Stimulated activated CD8-positive, alpha-beta memory T cell treated with anti-CD3 and anti-CD28 coated beads, Interleukin-12 subunit alpha, Interleukin-12 subunit beta, amount 100 ng/mL, for 4 hours (primary cell): ENCODE measurements around the gene STAT1.

Experiments used
- DNase-seq: peaks from one replicate; pipeline ENCODE4 v3.0.0-alpha.2; 2020; ENCODE audit warnings: low read depth

Gene STAT1

GRCh38 chr2:190959911-190960788 is 53.8 kb downstream of the STAT1 start:
- DNase-seq, result no peak

- no peak for DNase-seq
Observed at GRCh38 chr2:190953257-190953656, 60.7 kb downstream of the STAT1 start.

GRCh38 chr2:190950566-190950991 is 63.4 kb downstream of the STAT1 start:
- DNase-seq, result no peak

GRCh38 chr2:190948671-190949070 is 65.3 kb downstream of the STAT1 start:
- no peak for DNase-seq

GRCh38 chr2:190947711-190948251 is 66.2 kb downstream of the STAT1 start:
- no peak for DNase-seq

- no peak for DNase-seq
Observed at GRCh38 chr2:190947141-190947540, 66.8 kb downstream of the STAT1 start.

GRCh38 chr2:190943706-190944105 is 70.3 kb downstream of the STAT1 start:
- DNase-seq, result no peak

GRCh38 chr2:190942697-190943096 is 71.3 kb downstream of the STAT1 start:
- DNase-seq, result no peak

- DNase-seq, result no peak
Observed at GRCh38 chr2:190941571-190941970, 72.4 kb downstream of the STAT1 start.

- DNase-seq, result no peak
Observed at GRCh38 chr2:190940454-190940853, 73.5 kb downstream of the STAT1 start.

- no peak for DNase-seq
Observed at GRCh38 chr2:190938771-190939335, 75.1 kb downstream of the STAT1 start.

- no peak for DNase-seq
Observed at GRCh38 chr2:190935054-190935453, 78.9 kb downstream of the STAT1 start.

- DNase-seq, result no peak
Observed at GRCh38 chr2:190933361-190933760, 80.6 kb downstream of the STAT1 start.

GRCh38 chr2:190932514-190932913 is 81.5 kb downstream of the STAT1 start:
- no peak for DNase-seq

- DNase-seq, result no peak
Observed at GRCh38 chr2:190930411-190930810, 83.6 kb downstream of the STAT1 start.

GRCh38 chr2:190929919-190930318 is 84.1 kb downstream of the STAT1 start:
- DNase-seq, result no peak

GRCh38 chr2:190927301-190927700 is 86.7 kb downstream of the STAT1 start:
- DNase-seq, result no peak

- DNase-seq, result no peak
Observed at GRCh38 chr2:190922376-190922775, 91.6 kb downstream of the STAT1 start.

GRCh38 chr2:190920085-190920484 is 93.9 kb downstream of the STAT1 start:
- no peak for DNase-seq
